ENCODE data around the gene PTOV1.

Gene PTOV1

DNA sequence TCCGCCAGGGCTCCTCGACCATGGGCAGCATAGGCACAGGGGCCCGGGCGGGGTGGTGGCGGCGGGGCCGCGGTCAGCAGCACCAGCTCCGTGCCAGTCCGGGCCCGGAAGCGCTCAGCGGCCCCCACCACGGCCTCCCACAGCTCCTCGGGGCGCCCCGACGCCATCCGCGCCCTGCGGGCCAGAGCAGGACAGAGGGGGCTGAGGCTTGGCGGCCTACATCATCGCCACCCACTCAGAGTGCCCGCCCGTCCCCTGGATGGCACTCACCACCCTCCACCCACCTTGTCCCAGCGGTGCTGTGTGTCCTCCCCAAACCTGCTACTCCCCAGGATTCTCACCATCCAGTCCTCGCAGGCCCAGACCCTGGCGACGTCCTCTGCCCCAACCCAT is 22.2 kb downstream of the PTOV1 start:
- Histone ChIP-seq H3K9me3 (ENCODE audit: low read length) (no peaks in the 10 kb centered on the region), H4K20me1 (ENCODE audit: insufficient read depth, low read length) (no peaks in the 10 kb centered on the region), H2AFZ (ENCODE audit: low read length) (no peak overlapping the region), H3K9me2 (ENCODE audit: low read depth, low read length) (no peaks in the 10 kb centered on the region), H3F3A (ENCODE audit: insufficient read depth, low read length) (no peaks in the 10 kb centered on the region), H3K4me1 (ENCODE audit: insufficient read depth, low read length, severe bottlenecking) (peaks cover 33% of the 10 kb centered on the region), H3K79me2 (ENCODE audit: insufficient read depth, low read length) (peaks cover 8% of the 10 kb centered on the region), H3K27ac (ENCODE audit: low read depth, low read length, poor library complexity, severe bottlenecking) (no peak overlapping the region), H3K9ac (ENCODE audit: low read length) (no peak overlapping the region), H3K4me3 (ENCODE audit: low read depth, low read length, poor library complexity, severe bottlenecking) (no peak overlapping the region), H3K27me3 (ENCODE audit: insufficient read depth, low read length) (no peaks in the 10 kb centered on the region), H3K4me2 (ENCODE audit: low read length) (no peak overlapping the region), H3K36me3 (ENCODE audit: insufficient read depth, low read length) (peaks cover 16% of the 10 kb centered on the region)
- no peak for TF ChIP-seq EZH2 (IDR thresholded peaks at IDR 0.05; ENCODE audit: borderline replicate concordance, low read length)
- TF ChIP-seq, protein P1, sequence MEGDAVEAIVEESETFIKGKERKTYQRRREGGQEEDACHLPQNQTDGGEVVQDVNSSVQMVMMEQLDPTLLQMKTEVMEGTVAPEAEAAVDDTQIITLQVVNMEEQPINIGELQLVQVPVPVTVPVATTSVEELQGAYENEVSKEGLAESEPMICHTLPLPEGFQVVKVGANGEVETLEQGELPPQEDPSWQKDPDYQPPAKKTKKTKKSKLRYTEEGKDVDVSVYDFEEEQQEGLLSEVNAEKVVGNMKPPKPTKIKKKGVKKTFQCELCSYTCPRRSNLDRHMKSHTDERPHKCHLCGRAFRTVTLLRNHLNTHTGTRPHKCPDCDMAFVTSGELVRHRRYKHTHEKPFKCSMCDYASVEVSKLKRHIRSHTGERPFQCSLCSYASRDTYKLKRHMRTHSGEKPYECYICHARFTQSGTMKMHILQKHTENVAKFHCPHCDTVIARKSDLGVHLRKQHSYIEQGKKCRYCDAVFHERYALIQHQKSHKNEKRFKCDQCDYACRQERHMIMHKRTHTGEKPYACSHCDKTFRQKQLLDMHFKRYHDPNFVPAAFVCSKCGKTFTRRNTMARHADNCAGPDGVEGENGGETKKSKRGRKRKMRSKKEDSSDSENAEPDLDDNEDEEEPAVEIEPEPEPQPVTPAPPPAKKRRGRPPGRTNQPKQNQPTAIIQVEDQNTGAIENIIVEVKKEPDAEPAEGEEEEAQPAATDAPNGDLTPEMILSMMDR (IDR thresholded peaks at IDR 0.05; ENCODE audit: low read length), result no peak

DNA sequence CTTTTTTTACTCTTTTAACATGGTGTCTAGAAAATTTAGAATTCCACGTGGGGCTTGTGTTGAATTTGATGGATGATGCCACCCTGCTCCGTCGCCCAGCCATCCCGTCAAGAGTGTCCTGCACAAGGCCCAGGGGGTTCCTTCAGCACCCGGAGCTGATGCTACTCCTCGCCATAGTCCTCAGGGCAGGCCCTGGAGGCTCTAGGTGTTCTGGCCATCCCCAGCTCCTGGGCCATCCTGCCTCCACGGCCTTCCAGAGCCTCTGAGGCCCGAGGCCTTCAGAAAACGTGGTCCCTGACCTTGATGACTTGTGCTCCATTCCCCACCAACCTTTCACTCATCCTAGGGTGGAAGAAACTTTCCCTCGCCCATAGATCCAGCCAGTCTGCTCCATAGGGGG is 22.9 kb downstream of the PTOV1 start:
- Histone ChIP-seq H3K4me2 (ENCODE audit: low read length) (no peak overlapping the region), H3K27me3 (ENCODE audit: insufficient read depth, low read length) (no peaks in the 10 kb centered on the region), H3F3A (ENCODE audit: insufficient read depth, low read length) (no peaks in the 10 kb centered on the region), H2AFZ (ENCODE audit: low read length) (no peak overlapping the region), H4K20me1 (ENCODE audit: insufficient read depth, low read length) (no peaks in the 10 kb centered on the region), H3K4me1 (ENCODE audit: insufficient read depth, low read length, severe bottlenecking) (peaks cover 40% of the 10 kb centered on the region), H3K36me3 (ENCODE audit: insufficient read depth, low read length) (peaks cover 16% of the 10 kb centered on the region), H3K4me3 (ENCODE audit: low read depth, low read length, poor library complexity, severe bottlenecking) (no peak overlapping the region), H3K9me3 (ENCODE audit: low read length) (no peaks in the 10 kb centered on the region), H3K9me2 (ENCODE audit: low read depth, low read length) (no peaks in the 10 kb centered on the region), H3K9ac (ENCODE audit: low read length) (no peak overlapping the region), H3K27ac (ENCODE audit: low read depth, low read length, poor library complexity, severe bottlenecking) (no peak overlapping the region), H3K79me2 (ENCODE audit: insufficient read depth, low read length) (peaks cover 8% of the 10 kb centered on the region)
- no peak for TF ChIP-seq EZH2 (IDR thresholded peaks at IDR 0.05; ENCODE audit: borderline replicate concordance, low read length)
- TF ChIP-seq, protein P1 (IDR thresholded peaks at IDR 0.05; ENCODE audit: low read length), result no peak

DNA sequence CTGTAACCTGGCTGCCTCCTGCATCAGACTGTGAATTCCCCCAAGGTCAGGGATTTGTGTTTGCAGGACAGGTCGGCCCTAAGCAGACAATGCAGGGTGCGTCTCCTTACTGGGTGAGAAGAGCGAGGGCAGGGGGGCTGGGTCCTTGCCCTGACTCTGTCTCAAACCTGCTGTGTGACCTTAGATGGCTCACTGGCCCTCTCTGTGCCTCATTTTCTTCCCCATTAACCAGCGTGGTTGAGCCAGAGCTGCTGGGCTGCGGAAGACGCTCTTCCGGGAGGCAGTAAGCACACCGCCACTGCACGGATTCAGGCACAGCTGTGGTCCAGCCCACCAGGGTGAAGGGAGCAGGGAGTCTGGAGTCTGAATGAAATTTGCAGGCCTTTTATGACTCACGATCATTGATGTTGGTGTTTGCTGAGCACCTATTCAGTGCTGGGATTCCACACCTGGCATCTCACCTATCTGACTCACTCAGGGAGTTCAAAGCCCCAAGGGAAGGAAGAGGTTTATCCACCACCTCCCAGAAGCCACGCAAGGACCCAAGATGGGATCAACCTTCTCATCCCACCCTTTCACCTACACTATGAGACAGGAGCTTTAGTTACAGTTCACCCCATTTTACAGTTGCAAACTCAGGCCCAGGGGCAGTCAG is 23.7 kb downstream of the PTOV1 start:
- peak overlapping the region; percentile 93 for H3K4me3 ChIP-seq (ENCODE audit: low read depth, low read length, poor library complexity, severe bottlenecking)
- no peaks in the 10 kb centered on the region for H3K9me2 ChIP-seq (ENCODE audit: low read depth, low read length)
- no peaks in the 10 kb centered on the region for H4K20me1 ChIP-seq (ENCODE audit: insufficient read depth, low read length)
- TF ChIP-seq, protein P1 (IDR thresholded peaks at IDR 0.05; ENCODE audit: low read length), result no peak
- no peak for TF ChIP-seq EZH2 (IDR thresholded peaks at IDR 0.05; ENCODE audit: borderline replicate concordance, low read length)
- peaks cover 40% of the 10 kb centered on the region for H3K4me1 ChIP-seq (ENCODE audit: insufficient read depth, low read length, severe bottlenecking)
- peaks cover 16% of the 10 kb centered on the region for H3K36me3 ChIP-seq (ENCODE audit: insufficient read depth, low read length)
- no peaks in the 10 kb centered on the region for H3K9me3 ChIP-seq (ENCODE audit: low read length)
- peaks cover 8% of the 10 kb centered on the region for H3K79me2 ChIP-seq (ENCODE audit: insufficient read depth, low read length)
- peak overlapping the region; percentile 98; the same call in 1 of the 2 replicates for H3K9ac ChIP-seq (ENCODE audit: low read length)
- H2AFZ ChIP-seq (ENCODE audit: low read length), result no peak overlapping the region
- no peaks in the 10 kb centered on the region for H3F3A ChIP-seq (ENCODE audit: insufficient read depth, low read length)
- H3K4me2 ChIP-seq (ENCODE audit: low read length), result peak overlapping the region; percentile 96
- peak overlapping the region; percentile 93 for H3K27ac ChIP-seq (ENCODE audit: low read depth, low read length, poor library complexity, severe bottlenecking)
- H3K27me3 ChIP-seq (ENCODE audit: insufficient read depth, low read length), result no peaks in the 10 kb centered on the region

All from OCI-LY1 (cell line).